Neuronal stem cell (in vitro differentiated cells): ENCODE measurements around the gene PRRG3.
A peak's percentile ranks its signal among the peaks of the same experiment; 100 is the strongest.

Experiments used
- DNase-seq: peaks from one replicate; pipeline ENCODE4 v3.0.0-alpha.2; 2013; ENCODE audit warnings: low spot score
- H2AFZ ChIP-seq: one replicate; pipeline ENCODE4 v1.6.1; 2013; ENCODE audit warnings: mild to moderate bottlenecking, low read length, inconsistent platforms
- H2AK5ac ChIP-seq: 2 replicates; pipeline ENCODE4 v1.6.1; 2013; ENCODE audit warnings: low read depth, mild to moderate bottlenecking, inconsistent platforms, low read length, moderate library complexity, mixed read lengths
- H2BK120ac ChIP-seq: 2 replicates; pipeline ENCODE4 v1.6.1; 2013; ENCODE audit warnings: low read depth, mild to moderate bottlenecking, inconsistent platforms, low read length, moderate library complexity, mixed read lengths
- H2BK12ac ChIP-seq: one replicate; pipeline ENCODE4 v1.6.1; 2013; ENCODE audit warnings: low read length, inconsistent platforms
- H2BK15ac ChIP-seq: 2 replicates; pipeline ENCODE4 v1.6.1; 2013; ENCODE audit warnings: mild to moderate bottlenecking, low read length, inconsistent platforms, mixed read lengths
- H2BK5ac ChIP-seq: one replicate; pipeline ENCODE4 v1.6.1; 2013; ENCODE audit warnings: inconsistent platforms, mild to moderate bottlenecking, low read length, moderate library complexity
- H3K14ac ChIP-seq: one replicate; pipeline ENCODE4 v1.6.1; 2013; ENCODE audit warnings: low read length, inconsistent platforms
- H3K18ac ChIP-seq: 2 replicates; pipeline ENCODE4 v1.6.1; 2013; ENCODE audit warnings: low read length, inconsistent platforms
- H3K23ac ChIP-seq: 2 replicates; pipeline ENCODE4 v1.6.1; 2013; ENCODE audit warnings: low read depth, mild to moderate bottlenecking, mixed read lengths, low read length, inconsistent platforms; ENCODE audit not compliant: poor library complexity
- H3K27ac ChIP-seq: replicated peaks from 3 replicates; pipeline ENCODE4 v1.5.1; 2013; ENCODE audit warnings: low read length, inconsistent platforms
- H3K27me3 ChIP-seq, 3 experiments: 2 replicates each; pipeline ENCODE4 v1.6.1; 2013; ENCODE audit warnings: low read length in 3 of 3, mild to moderate bottlenecking in 2 of 3, inconsistent platforms in 1 of 3, low read depth in 1 of 3, mixed read lengths in 1 of 3, moderate library complexity in 1 of 3; ENCODE audit not compliant: control insufficient read depth in 3 of 3, insufficient read depth in 3 of 3
- H3K36me3 ChIP-seq, 2 donors: replicated peaks in 1 of 2; 2 replicates each; pipeline ENCODE4 v1.6.1; 2013; ENCODE audit warnings: low read length in 2 of 2; ENCODE audit not compliant: control insufficient read depth in 2 of 2, insufficient read depth in 2 of 2
- H3K4ac ChIP-seq: 2 replicates; pipeline ENCODE4 v1.6.1; 2013; ENCODE audit warnings: inconsistent platforms, mild to moderate bottlenecking, low read length, moderate library complexity
- H3K4me1 ChIP-seq, 2 donors: 1 replicate in 1 of 2; 2 replicates in 1 of 2; pipeline ENCODE4 v1.6.1; 2013; ENCODE audit warnings: low read length in 2 of 2, low read depth in 1 of 2; ENCODE audit not compliant: control insufficient read depth in 2 of 2, insufficient read depth in 1 of 2
- H3K4me2 ChIP-seq: one replicate; pipeline ENCODE4 v1.6.1; 2013; ENCODE audit warnings: mild to moderate bottlenecking, low read length, inconsistent platforms; ENCODE audit not compliant: insufficient read depth, poor library complexity, severe bottlenecking
- H3K4me3 ChIP-seq, 2 donors: 2 replicates each; pipeline ENCODE4 v1.5.1; 2013; ENCODE audit warnings: low read length in 2 of 2, mild to moderate bottlenecking in 2 of 2, inconsistent platforms in 1 of 2, moderate library complexity in 1 of 2
- H3K79me1 ChIP-seq: one replicate; pipeline ENCODE4 v1.6.1; 2013; ENCODE audit warnings: low read depth, mild to moderate bottlenecking, inconsistent platforms, low read length, moderate library complexity
- H3K9ac ChIP-seq: one replicate; pipeline ENCODE4 v1.6.1; 2013; ENCODE audit warnings: mild to moderate bottlenecking, low read depth, low read length, inconsistent platforms; ENCODE audit not compliant: poor library complexity
- H3K9me3 ChIP-seq, 2 donors: replicated peaks in 1 of 2; 2 replicates each; pipeline versions ENCODE3 to v1.6.1; 2013; ENCODE audit warnings: low read length in 2 of 2, mild to moderate bottlenecking in 2 of 2, inconsistent platforms in 1 of 2, low read depth in 1 of 2, mixed read lengths in 1 of 2, moderate library complexity in 1 of 2; ENCODE audit not compliant: control insufficient read depth in 2 of 2, insufficient read depth in 1 of 2
- H4K8ac ChIP-seq: one replicate; pipeline ENCODE4 v1.6.1; 2013; ENCODE audit warnings: low read depth, mild to moderate bottlenecking, inconsistent platforms, low read length, moderate library complexity
- H4K91ac ChIP-seq: one replicate; pipeline ENCODE4 v1.6.1; 2013; ENCODE audit warnings: low read length, low read depth, mild to moderate bottlenecking, inconsistent platforms; ENCODE audit not compliant: poor library complexity
- WGBS, 2 donors: extraction: QIAGEN DNeasy Blood & Tissue Kit; methylation state at CpG; one replicate each; pipeline ENCODE4 v1.1.7; 2013; ENCODE audit warnings: missing lambda C conversion rate in 2 of 2, mixed read lengths in 1 of 2; ENCODE audit not compliant: insufficient read length in 2 of 2, insufficient replicate concordance in 1 of 2; ENCODE audit errors: extremely low coverage in 2 of 2; 5-methylcytosine and 5-hydroxymethylcytosine counted together

The PRRG3 gene

DNA sequence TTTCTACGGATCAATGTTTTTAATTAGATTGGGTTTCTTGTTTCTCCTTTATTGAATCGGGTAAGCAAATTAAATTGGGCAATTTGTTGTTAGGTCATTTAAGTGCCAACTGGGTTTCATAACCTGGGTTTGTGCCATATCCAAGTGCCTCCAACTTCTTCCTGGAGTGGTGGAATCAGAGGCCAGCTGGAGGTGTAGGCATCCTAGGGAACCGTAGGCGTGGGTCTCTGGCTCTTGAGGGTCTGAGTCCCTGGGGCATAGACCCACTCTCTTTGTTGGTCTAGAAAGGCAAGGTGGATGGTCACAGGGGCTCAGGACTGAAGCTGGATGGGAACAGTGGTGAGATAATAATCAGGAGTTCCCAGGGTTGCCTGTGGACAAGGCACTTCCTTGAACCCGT, 57.6 kb downstream of the PRRG3 start:
- Histone ChIP-seq H2BK5ac (no peak overlapping the region), H4K8ac (no peak overlapping the region), H3K4me2 (no peak overlapping the region), H2AFZ (no peak overlapping the region), H3K79me1 (no peaks in the 10 kb centered on the region), H4K91ac (no peak overlapping the region), H3K9ac (no peak overlapping the region), H3K4me3 (no peak overlapping the region), H2BK120ac (no peak overlapping the region), H3K4me1 (peaks cover 0 to 3% of the 10 kb centered on the region in 2 donors), H3K14ac (no peak overlapping the region), H2BK15ac (no peak overlapping the region), H3K18ac (no peak overlapping the region), H3K27ac (no peak overlapping the region), H3K9me3 (no peaks in the 10 kb centered on the region), H2AK5ac (no peak overlapping the region), H3K27me3 (peaks cover 0 to 17% (median 0%) of the 10 kb centered on the region in 3 experiments), H3K4ac (no peak overlapping the region), H3K36me3 (no peaks in the 10 kb centered on the region), H2BK12ac (no peak overlapping the region), H3K23ac (no peak overlapping the region)
- DNase-seq: no peak
- WGBS, 2 donors: no CpG with 5 or more reads among the region's 5 CpGs

DNA sequence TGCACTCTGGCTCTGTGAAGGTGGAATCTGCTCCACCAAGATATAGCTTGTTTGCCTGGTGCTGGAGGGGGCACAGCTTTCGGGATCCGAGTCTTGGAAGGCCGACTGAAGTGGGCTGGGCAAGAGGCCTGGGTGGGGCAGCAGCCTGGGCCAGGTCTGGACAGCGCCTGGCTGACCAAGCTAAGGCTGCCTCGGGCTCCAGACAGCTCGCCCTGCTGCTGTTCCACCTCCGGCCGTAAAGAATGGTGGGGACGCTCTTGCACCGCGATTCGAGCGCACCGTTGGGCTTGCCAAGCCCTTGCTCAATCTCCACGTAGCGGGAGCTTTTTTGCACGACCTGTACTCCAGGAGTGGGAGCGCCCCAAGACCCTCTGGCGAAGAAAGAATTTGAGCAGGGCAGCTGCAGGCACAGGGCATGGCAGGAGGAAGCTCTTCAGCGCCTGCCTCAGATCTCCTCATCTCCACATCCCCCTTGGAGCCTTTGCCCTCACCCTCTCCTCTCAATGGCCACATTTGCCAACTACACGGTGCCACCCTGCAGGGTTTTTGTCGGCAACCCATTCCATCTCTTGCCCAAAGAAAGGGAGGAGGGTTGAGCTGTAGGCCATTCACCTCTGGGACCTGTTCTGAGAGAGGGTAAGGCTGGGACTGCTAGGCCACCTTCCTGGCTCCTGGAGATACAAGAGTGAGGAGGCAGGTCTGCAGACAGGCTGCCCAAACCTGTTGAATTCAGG, 58.2 kb downstream of the PRRG3 start:
- Histone ChIP-seq H2AK5ac (no peak overlapping the region), H2BK5ac (no peak overlapping the region), H3K23ac (no peak overlapping the region), H3K9ac (no peak overlapping the region), H4K91ac (no peak overlapping the region), H2BK120ac (no peak overlapping the region), H2BK15ac (no peak overlapping the region), H3K4me3 (no peak overlapping the region), H3K27ac (no peak overlapping the region), H3K27me3 (peaks cover 0 to 18% (median 0%) of the 10 kb centered on the region in 3 experiments), H4K8ac (no peak overlapping the region), H2AFZ (no peak overlapping the region), H3K36me3 (no peaks in the 10 kb centered on the region), H3K4me2 (no peak overlapping the region), H3K18ac (peak overlapping the region; percentile 28), H3K14ac (no peak overlapping the region), H3K9me3 (no peaks in the 10 kb centered on the region), H3K4ac (no peak overlapping the region), H3K79me1 (no peaks in the 10 kb centered on the region), H3K4me1 (peaks cover 0 to 3% of the 10 kb centered on the region in 2 donors), H2BK12ac (no peak overlapping the region)
- no CpG with 5 or more reads among the region's 22 CpGs for WGBS, 2 donors
- DNase-seq: peak; percentile 36

DNA sequence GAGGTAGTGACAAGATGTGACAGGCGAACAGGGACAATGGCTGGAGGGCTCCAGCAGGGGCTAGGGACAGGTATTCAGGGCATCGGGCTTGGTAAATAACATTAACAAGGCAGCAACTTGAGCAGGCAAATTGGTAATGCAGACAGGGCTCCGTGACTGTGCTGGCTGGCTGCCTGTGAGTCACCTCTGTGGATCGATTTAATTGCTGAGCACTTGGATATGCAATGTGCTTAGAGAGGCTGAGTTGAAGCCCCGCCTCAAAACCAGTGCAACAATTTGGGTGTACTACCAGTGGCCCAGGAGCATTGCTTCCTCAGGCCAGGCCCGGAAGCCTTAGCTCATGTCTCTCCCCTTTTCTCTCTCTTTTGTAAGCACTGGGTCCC, 58.8 kb downstream of the PRRG3 start:
- Histone ChIP-seq H3K14ac (no peak overlapping the region), H2BK120ac (no peak overlapping the region), H3K9me3 (no peaks in the 10 kb centered on the region), H4K8ac (no peak overlapping the region), H4K91ac (no peak overlapping the region), H3K9ac (no peak overlapping the region), H2BK12ac (no peak overlapping the region), H3K79me1 (no peaks in the 10 kb centered on the region), H3K4me1 (peaks cover 0 to 3% of the 10 kb centered on the region in 2 donors), H3K4me3 (no peak overlapping the region), H3K27ac (no peak overlapping the region), H2AFZ (no peak overlapping the region), H3K27me3 (peaks cover 0 to 16% (median 0%) of the 10 kb centered on the region in 3 experiments), H3K4me2 (no peak overlapping the region), H2BK15ac (no peak overlapping the region), H3K23ac (no peak overlapping the region), H3K36me3 (no peaks in the 10 kb centered on the region), H2BK5ac (no peak overlapping the region), H2AK5ac (no peak overlapping the region), H3K18ac (no peak overlapping the region), H3K4ac (no peak overlapping the region)
- no CpG with 5 or more reads among the region's 6 CpGs for WGBS, 2 donors
- DNase-seq: no peak

DNA sequence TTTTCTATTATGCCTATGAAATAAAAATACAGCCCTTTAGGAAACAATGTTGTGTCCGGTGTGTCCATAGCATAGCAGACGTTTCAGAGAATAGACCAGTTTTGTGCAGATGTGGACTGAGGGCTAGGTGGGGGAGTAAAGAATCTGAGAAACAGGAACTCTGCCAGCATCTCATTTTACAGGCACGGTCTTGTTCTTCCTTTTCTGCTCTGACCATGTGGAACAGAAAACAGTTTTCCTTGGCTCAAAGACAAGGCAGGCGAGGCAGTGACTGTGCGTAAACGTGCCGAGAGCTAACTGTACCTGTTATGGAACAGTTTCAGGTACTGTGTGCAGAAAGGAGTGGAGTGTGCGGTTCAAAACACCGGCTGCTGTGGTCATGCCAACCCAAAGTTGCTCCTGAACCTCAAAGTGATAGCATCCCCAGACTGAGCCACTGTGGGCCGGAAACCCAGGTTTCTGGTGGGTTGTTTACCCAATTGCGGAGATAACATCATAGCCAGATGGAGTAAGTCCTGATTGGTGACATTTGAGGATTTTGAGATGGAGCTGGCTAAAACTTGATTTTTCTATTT, 59.5 kb downstream of the PRRG3 start:
- no peak overlapping the region for H2BK12ac ChIP-seq
- no peaks in the 10 kb centered on the region for H3K9me3 ChIP-seq
- no peak overlapping the region for H4K8ac ChIP-seq
- no peak overlapping the region for H3K4ac ChIP-seq
- H3K79me1 ChIP-seq: no peaks in the 10 kb centered on the region
- H3K36me3 ChIP-seq: no peaks in the 10 kb centered on the region
- no peak for DNase-seq
- H3K27me3 ChIP-seq: peaks cover 0 to 12% (median 0%) of the 10 kb centered on the region in 3 experiments
- no peak overlapping the region for H2BK120ac ChIP-seq
- H3K18ac ChIP-seq: no peak overlapping the region
- no peak overlapping the region for H2AFZ ChIP-seq
- H4K91ac ChIP-seq: no peak overlapping the region
- no peak overlapping the region for H3K4me3 ChIP-seq
- no peak overlapping the region for H2BK15ac ChIP-seq
- no peak overlapping the region for H3K27ac ChIP-seq
- H3K9ac ChIP-seq: no peak overlapping the region
- no peak overlapping the region for H3K4me2 ChIP-seq
- H3K14ac ChIP-seq: no peak overlapping the region
- no peak overlapping the region for H2AK5ac ChIP-seq
- H2BK5ac ChIP-seq: no peak overlapping the region
- H3K4me1 ChIP-seq: peaks cover 0 to 3% of the 10 kb centered on the region in 2 donors
- WGBS, 2 donors: no CpG with 5 or more reads among the region's 11 CpGs
- no peak overlapping the region for H3K23ac ChIP-seq
